Endometrium (tissue), 2 donors: Measurements from ENCODE around the gene KRTAP5-5.
"Not testable (repeated sequence)": the region's sequence is repeated elsewhere in the genome, so short reads cannot be mapped to it uniquely, and the experiment has no call there.

Source experiments
- FAIRE-seq: peaks from 2 replicates; lab custom pipeline; 2012; peaks lifted over from hg19 to GRCh38; lab: Jason Lieb, UNC
- donor health status: control.
- donor health status: control.

Gene KRTAP5-5

GRCh38 chr11:1642288-1643145 is 12.9 kb downstream of the KRTAP5-5 start:
- no peak for FAIRE-seq

GRCh38 chr11:1643146-1643690 is 13.6 kb downstream of the KRTAP5-5 start:
- FAIRE-seq, result no peak

- no peak for FAIRE-seq
Observed at GRCh38 chr11:1644601-1645356, 15.2 kb downstream of the KRTAP5-5 start.

GRCh38 chr11:1645357-1645821 is 15.8 kb downstream of the KRTAP5-5 start:
- no peak for FAIRE-seq

- not testable (repeated sequence) for FAIRE-seq
Observed at GRCh38 chr11:1646540-1646939, 17.0 kb downstream of the KRTAP5-5 start.

- FAIRE-seq, result no peak
Observed at GRCh38 chr11:1647901-1648652, 18.5 kb downstream of the KRTAP5-5 start.

GRCh38 chr11:1648653-1649420 is 19.3 kb downstream of the KRTAP5-5 start:
- no peak for FAIRE-seq

- no peak for FAIRE-seq
Observed at GRCh38 chr11:1650034-1650917, 20.7 kb downstream of the KRTAP5-5 start.

GRCh38 chr11:1650918-1651262 is 21.3 kb downstream of the KRTAP5-5 start:
- FAIRE-seq, result no peak

- no peak for FAIRE-seq
Observed at GRCh38 chr11:1651411-1651980, 21.9 kb downstream of the KRTAP5-5 start.

- no peak for FAIRE-seq
Observed at GRCh38 chr11:1652026-1652425, 22.5 kb downstream of the KRTAP5-5 start.

- FAIRE-seq, result no peak
Observed at GRCh38 chr11:1652442-1652770, 22.8 kb downstream of the KRTAP5-5 start.

- no peak for FAIRE-seq
Observed at GRCh38 chr11:1652771-1653540, 23.4 kb downstream of the KRTAP5-5 start.

GRCh38 chr11:1653541-1654387 is 24.2 kb downstream of the KRTAP5-5 start:
- no peak for FAIRE-seq

- no peak for FAIRE-seq
Observed at GRCh38 chr11:1654388-1655167, 25.0 kb downstream of the KRTAP5-5 start.

- no peak for FAIRE-seq
Observed at GRCh38 chr11:1655168-1656060, 25.8 kb downstream of the KRTAP5-5 start.

- no peak for FAIRE-seq
Observed at GRCh38 chr11:1656061-1656441, 26.5 kb downstream of the KRTAP5-5 start.
